Measurements from ENCODE around the gene ST6GALNAC2. TPM values are rescaled to one million over a fixed set of nuclear protein-coding genes. Genes with fewer than 3 reads are reported as not detected.

ST6GALNAC2 gene
- total and polyA plus RNA-seq, 2 experiments from 2014 or later: 0.65 to 0.96 TPM

DNA sequence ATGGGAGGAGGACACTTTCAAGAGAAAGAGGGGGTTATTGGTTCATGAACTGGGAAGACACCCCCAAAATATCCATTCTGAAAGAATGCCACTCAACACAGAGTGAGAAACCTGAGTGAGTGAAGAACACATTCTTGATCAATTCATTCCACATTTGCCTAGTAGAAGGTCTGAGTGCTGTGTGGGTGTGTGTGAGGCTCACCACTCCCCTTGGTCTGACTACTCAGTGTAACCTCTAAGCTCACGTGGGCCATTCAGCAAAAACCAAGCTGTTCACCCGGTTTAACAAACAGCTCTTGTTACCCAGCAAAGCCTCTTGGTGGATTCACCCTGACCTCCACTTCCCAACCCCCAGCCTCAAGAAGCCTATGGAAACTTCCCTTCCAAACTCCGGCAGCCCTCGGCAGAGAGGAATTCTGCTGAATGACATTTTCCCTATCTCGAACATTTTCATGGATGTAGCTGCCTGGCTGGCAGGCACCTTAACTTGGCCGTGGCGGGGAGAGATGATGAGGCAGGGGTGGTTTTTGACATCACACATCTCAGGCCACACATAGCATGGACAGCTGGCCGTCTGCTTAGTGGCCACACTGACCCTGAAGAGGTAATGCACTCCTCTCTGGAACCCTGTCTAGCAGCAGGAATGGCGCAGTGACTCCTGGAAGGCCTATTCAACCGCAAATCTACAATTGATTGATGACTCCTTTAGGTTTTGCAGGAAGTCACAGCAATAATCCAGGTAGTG, 46.3 kb upstream of the ST6GALNAC2 start:
- peaks cover 13% of the 10 kb centered on the region for H3F3A ChIP-seq (ENCODE audit: insufficient read depth)
- H2AFZ ChIP-seq: no peak overlapping the region
- no peak overlapping the region for H3K4me3 ChIP-seq
- no peaks in the 10 kb centered on the region for H3K27me3 ChIP-seq (replicated peaks; ENCODE audit: insufficient read depth)
- TF ChIP-seq EZH2phosphoT487 (IDR thresholded peaks at IDR 0.05; ENCODE audit: insufficient read depth, low read depth) (no peak), EZH2 (IDR thresholded peaks at IDR 0.05; ENCODE audit: insufficient read depth, poor library complexity, severe bottlenecking) (no peak)
- WGBS, 2 experiments (ENCODE audit: low coverage in 1 of 2, low lambda C conversion rate in 2 of 2, missing lambda C conversion rate in 2 of 2): 64 to 68% methylated on average over 10 of the region's 10 CpGs
- no peaks in the 10 kb centered on the region for H3K9me2 ChIP-seq (ENCODE audit: insufficient read depth)
- H3K36me3 ChIP-seq (ENCODE audit: low read depth): no peaks in the 10 kb centered on the region
- H3K9ac ChIP-seq: no peak overlapping the region
- DNase-seq: peak; percentile 46
- in situ Hi-C loops (cut with MboI): no loop called here
- no peaks in the 10 kb centered on the region for H3K9me3 ChIP-seq (ENCODE audit: low read depth)
- H4K20me1 ChIP-seq (ENCODE audit: insufficient read depth): no peaks in the 10 kb centered on the region
- no peaks in the 10 kb centered on the region for H3K79me2 ChIP-seq (ENCODE audit: insufficient read depth)
- H3K4me1 ChIP-seq (ENCODE audit: insufficient read depth): peaks cover 17% of the 10 kb centered on the region
- H3K27ac ChIP-seq: no peak overlapping the region
- no peak overlapping the region for H3K4me2 ChIP-seq (ENCODE audit: unreplicated experiment)

DNA sequence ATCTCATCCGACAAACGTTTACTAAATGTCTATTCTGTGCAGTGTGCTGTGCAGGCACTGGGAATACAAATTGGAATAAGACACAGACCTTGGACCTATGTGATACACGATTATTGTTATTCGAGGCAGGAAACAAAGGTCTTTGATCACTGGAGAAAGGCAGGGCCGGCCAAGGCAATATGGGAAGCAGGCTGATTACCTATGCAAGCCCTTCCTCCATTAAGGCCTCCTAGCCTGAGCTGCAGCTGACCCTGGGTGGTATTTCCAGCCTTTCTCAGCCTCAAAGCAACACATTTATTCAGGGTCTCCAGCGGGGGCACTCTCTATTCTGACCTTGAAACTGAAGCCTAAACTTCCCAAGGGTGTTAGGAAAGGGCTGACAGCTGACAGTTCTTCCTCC, 44.5 kb upstream of the ST6GALNAC2 start:
- Histone ChIP-seq H2AFZ (no peak overlapping the region), H3K4me2 (ENCODE audit: unreplicated experiment) (no peak overlapping the region), H3K27me3 (replicated peaks; ENCODE audit: insufficient read depth) (no peaks in the 10 kb centered on the region), H3K36me3 (ENCODE audit: low read depth) (no peaks in the 10 kb centered on the region), H3K27ac (no peak overlapping the region), H4K20me1 (ENCODE audit: insufficient read depth) (no peaks in the 10 kb centered on the region), H3K4me1 (ENCODE audit: insufficient read depth) (peaks cover 5% of the 10 kb centered on the region), H3K79me2 (ENCODE audit: insufficient read depth) (no peaks in the 10 kb centered on the region), H3K9ac (no peak overlapping the region), H3K4me3 (no peak overlapping the region), H3K9me2 (ENCODE audit: insufficient read depth) (no peaks in the 10 kb centered on the region), H3K9me3 (ENCODE audit: low read depth) (no peaks in the 10 kb centered on the region), H3F3A (ENCODE audit: insufficient read depth) (peaks cover 6% of the 10 kb centered on the region)
- TF ChIP-seq EZH2 (IDR thresholded peaks at IDR 0.05; ENCODE audit: insufficient read depth, poor library complexity, severe bottlenecking) (no peak), EZH2phosphoT487 (IDR thresholded peaks at IDR 0.05; ENCODE audit: insufficient read depth, low read depth) (no peak)
- in situ Hi-C loops (cut with MboI): no loop called here
- WGBS, 2 experiments (ENCODE audit: low coverage in 1 of 2, low lambda C conversion rate in 2 of 2, missing lambda C conversion rate in 2 of 2): 49 to 54% methylated on average over 6 of the region's 6 CpGs
- no peak for DNase-seq

DNA sequence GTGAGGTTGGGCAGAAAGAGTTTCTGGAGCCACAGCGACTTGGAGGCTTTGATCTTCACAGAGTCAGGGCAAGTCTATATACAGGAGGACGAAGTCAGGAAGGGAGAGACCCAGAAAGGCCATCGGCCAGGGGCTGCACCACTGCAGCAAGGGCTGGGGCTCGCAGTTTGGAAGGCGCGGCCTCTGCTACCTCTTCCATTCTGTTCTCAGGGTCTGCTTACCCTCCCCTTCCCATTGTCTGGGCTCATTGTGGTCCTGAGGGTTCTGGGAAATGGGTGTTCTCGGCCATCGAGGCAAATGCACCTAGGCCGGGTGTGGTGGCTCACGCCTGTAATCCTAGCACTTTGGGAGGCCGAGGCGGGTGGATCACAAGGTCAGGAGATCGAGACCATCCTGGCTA, 41.9 kb upstream of the ST6GALNAC2 start:
- H3K9ac ChIP-seq: no peak overlapping the region
- H3K4me1 ChIP-seq (ENCODE audit: insufficient read depth): peaks cover 9% of the 10 kb centered on the region
- no peak overlapping the region for H3K4me2 ChIP-seq (ENCODE audit: unreplicated experiment)
- no peaks in the 10 kb centered on the region for H3K9me2 ChIP-seq (ENCODE audit: insufficient read depth)
- no peak overlapping the region for H3K27ac ChIP-seq
- TF ChIP-seq EZH2 (IDR thresholded peaks at IDR 0.05; ENCODE audit: insufficient read depth, poor library complexity, severe bottlenecking): no peak
- no peak for TF ChIP-seq EZH2phosphoT487 (IDR thresholded peaks at IDR 0.05; ENCODE audit: insufficient read depth, low read depth)
- in situ Hi-C loops (cut with MboI): no loop called here
- H3K36me3 ChIP-seq (ENCODE audit: low read depth): no peaks in the 10 kb centered on the region
- 87% methylated on average over 12 to 13 of the region's 13 CpGs for WGBS, 2 experiments (ENCODE audit: low coverage in 1 of 2, low lambda C conversion rate in 2 of 2, missing lambda C conversion rate in 2 of 2)
- 0 out of 2 replicates have a peak, but pooled peaks cover 8% of the 10 kb centered on the region for H3F3A ChIP-seq (ENCODE audit: insufficient read depth)
- no peaks in the 10 kb centered on the region for H4K20me1 ChIP-seq (ENCODE audit: insufficient read depth)
- no peak overlapping the region for H2AFZ ChIP-seq
- no peak for DNase-seq
- 0 out of 2 replicates have a peak, but pooled peaks cover 6% of the 10 kb centered on the region for H3K27me3 ChIP-seq (replicated peaks; ENCODE audit: insufficient read depth)
- no peaks in the 10 kb centered on the region for H3K79me2 ChIP-seq (ENCODE audit: insufficient read depth)
- H3K4me3 ChIP-seq: no peak overlapping the region
- H3K9me3 ChIP-seq (ENCODE audit: low read depth): no peaks in the 10 kb centered on the region

DNA sequence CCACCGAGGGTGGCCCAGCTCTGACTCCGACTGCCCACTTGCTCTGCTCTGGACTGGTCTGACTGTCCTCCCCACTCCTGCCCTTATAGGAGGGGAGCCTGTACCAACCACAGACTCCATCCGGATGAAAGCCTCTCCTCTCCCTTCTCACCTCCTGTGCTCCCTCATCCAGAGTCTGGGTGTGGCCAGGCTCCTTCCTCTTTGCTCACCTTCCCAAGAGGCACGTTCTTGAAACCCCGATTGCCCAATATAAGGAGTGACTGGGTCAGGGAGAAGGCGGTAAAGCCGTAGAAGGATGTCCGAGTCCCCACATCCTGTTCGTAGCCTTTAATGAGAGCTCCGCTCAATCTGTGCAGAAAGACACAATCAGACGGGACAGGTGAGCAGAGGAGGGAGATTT, 40.8 kb upstream of the ST6GALNAC2 start:
- 81 to 82% methylated on average over 11 of the region's 11 CpGs for WGBS, 2 experiments (ENCODE audit: low coverage in 1 of 2, low lambda C conversion rate in 2 of 2, missing lambda C conversion rate in 2 of 2)
- Histone ChIP-seq H3K9me2 (ENCODE audit: insufficient read depth) (no peaks in the 10 kb centered on the region), H3K4me2 (ENCODE audit: unreplicated experiment) (no peak overlapping the region), H3K9ac (no peak overlapping the region), H3F3A (ENCODE audit: insufficient read depth) (0 out of 2 replicates have a peak, but pooled peaks cover 8% of the 10 kb centered on the region), H3K36me3 (ENCODE audit: low read depth) (no peaks in the 10 kb centered on the region), H3K79me2 (ENCODE audit: insufficient read depth) (no peaks in the 10 kb centered on the region), H3K27me3 (replicated peaks; ENCODE audit: insufficient read depth) (0 out of 2 replicates have a peak, but pooled peaks cover 6% of the 10 kb centered on the region), H3K27ac (no peak overlapping the region), H3K4me3 (no peak overlapping the region), H3K9me3 (ENCODE audit: low read depth) (no peaks in the 10 kb centered on the region), H4K20me1 (ENCODE audit: insufficient read depth) (no peaks in the 10 kb centered on the region), H3K4me1 (ENCODE audit: insufficient read depth) (peaks cover 9% of the 10 kb centered on the region), H2AFZ (no peak overlapping the region)
- no peak for DNase-seq
- in situ Hi-C loops (cut with MboI): no loop called here
- no peak for TF ChIP-seq EZH2 (IDR thresholded peaks at IDR 0.05; ENCODE audit: insufficient read depth, poor library complexity, severe bottlenecking)
- TF ChIP-seq EZH2phosphoT487 (IDR thresholded peaks at IDR 0.05; ENCODE audit: insufficient read depth, low read depth): no peak
